HUES48 (cell line): ENCODE measurements around the gene CST9.

ENCODE experiments used
- H3K27ac ChIP-seq: one replicate; pipeline ENCODE4 v1.7.0; 2013; ENCODE audit warnings: low read depth, low read length, inconsistent platforms
- H3K27me3 ChIP-seq: 2 replicates; pipeline ENCODE4 v1.6.1; 2013; ENCODE audit warnings: mild to moderate bottlenecking, low read length; ENCODE audit not compliant: control insufficient read depth, insufficient read depth
- H3K36me3 ChIP-seq: 2 replicates; pipeline ENCODE4 v1.6.1; 2013; ENCODE audit warnings: low read length; ENCODE audit not compliant: control insufficient read depth, insufficient read depth
- H3K4me1 ChIP-seq: 2 replicates; pipeline ENCODE4 v1.6.1; 2013; ENCODE audit warnings: mild to moderate bottlenecking, low read length; ENCODE audit not compliant: control insufficient read depth, insufficient read depth
- H3K4me3 ChIP-seq: 2 replicates; pipeline ENCODE4 v1.5.1; 2013; ENCODE audit warnings: mild to moderate bottlenecking, low read depth, low read length
- H3K9ac ChIP-seq: 2 replicates; pipeline ENCODE4 v1.6.1; 2013; ENCODE audit warnings: mild to moderate bottlenecking, low read depth, low read length, moderate library complexity
- H3K9me3 ChIP-seq: 2 replicates; pipeline ENCODE4 v1.6.1; 2013; ENCODE audit warnings: low read length; ENCODE audit not compliant: control insufficient read depth, insufficient read depth

CST9 gene, protein sequence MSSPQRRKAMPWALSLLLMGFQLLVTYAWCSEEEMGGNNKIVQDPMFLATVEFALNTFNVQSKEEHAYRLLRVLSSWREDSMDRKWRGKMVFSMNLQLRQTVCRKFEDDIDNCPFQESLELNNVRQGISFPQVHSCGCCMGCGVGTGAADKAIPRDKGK

GRCh38 chr20:23605867-23606651 lies at the start of gene CST9:
Gene CST9 (minus strand): TSS chr20:23605917. CDS start chr20:23605864, 53 bp downstream.
- Histone ChIP-seq H3K9me3 (no peaks in the 10 kb centered on the region), H3K4me1 (peaks cover 8% of the 10 kb centered on the region), H3K36me3 (no peaks in the 10 kb centered on the region)

DNA sequence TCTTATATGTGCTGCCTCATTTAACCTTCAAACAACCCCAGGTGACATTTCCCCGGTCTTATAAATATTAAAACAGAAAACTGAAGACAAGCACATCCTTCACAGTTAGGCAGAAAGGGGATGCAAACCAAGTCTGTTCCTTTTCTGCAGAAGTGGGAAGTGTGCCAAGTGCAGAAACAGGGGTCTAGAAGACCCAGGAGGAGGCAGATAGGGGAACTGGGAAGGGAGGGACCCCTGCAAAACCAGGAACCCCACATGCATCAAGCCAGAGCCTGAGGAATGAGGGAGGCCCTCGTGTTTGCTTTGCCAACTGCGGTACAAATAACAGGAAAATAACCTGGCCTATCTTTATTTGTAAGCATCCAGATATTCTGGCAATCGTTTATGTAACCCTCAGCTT lies 49.0 kb upstream of the CST9 start:
- H3K4me3 ChIP-seq, result no peak overlapping the region
- H3K9me3 ChIP-seq, result no peaks in the 10 kb centered on the region
- no peak overlapping the region for H3K9ac ChIP-seq
- no peaks in the 10 kb centered on the region; the same call in 1 of the 2 replicates for H3K4me1 ChIP-seq
- H3K27me3 ChIP-seq, result no peaks in the 10 kb centered on the region
- no peaks in the 10 kb centered on the region for H3K36me3 ChIP-seq
- H3K27ac ChIP-seq, result no peak overlapping the region

More at GRCh38 chr20:23605867-23606651, at the start of gene CST9:
- Histone ChIP-seq H3K4me3 (no peak within 1 kb of the TSS), H3K27me3 (no peaks in the 10 kb centered on the region), H3K9ac (no peak within 1 kb of the TSS), H3K27ac (no peak within 1 kb of the TSS)

DNA sequence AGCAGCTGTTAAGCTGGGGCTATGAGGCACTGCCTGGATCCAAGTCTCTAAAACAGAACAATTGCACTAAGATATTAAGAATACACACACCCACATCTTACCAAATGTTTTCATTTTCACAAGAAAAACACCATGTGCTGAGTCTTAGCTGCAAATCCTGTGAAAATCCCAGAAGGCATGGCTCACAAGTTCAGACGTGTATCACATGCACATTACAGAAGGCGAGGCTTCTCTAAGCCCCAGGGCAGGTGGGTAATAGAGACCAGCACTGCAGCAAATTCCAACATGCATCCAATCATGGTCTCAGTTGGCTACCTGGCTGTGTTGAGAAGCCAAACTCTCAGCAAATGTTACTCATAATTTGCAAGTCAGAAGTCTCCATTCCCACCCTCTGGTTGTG lies 48.3 kb upstream of the CST9 start:
- no peaks in the 10 kb centered on the region for H3K9me3 ChIP-seq
- H3K27ac ChIP-seq, result no peak overlapping the region
- no peaks in the 10 kb centered on the region for H3K27me3 ChIP-seq
- H3K4me3 ChIP-seq, result no peak overlapping the region
- H3K9ac ChIP-seq, result no peak overlapping the region
- no peaks in the 10 kb centered on the region for H3K36me3 ChIP-seq
- no peaks in the 10 kb centered on the region; the same call in 1 of the 2 replicates for H3K4me1 ChIP-seq

DNA sequence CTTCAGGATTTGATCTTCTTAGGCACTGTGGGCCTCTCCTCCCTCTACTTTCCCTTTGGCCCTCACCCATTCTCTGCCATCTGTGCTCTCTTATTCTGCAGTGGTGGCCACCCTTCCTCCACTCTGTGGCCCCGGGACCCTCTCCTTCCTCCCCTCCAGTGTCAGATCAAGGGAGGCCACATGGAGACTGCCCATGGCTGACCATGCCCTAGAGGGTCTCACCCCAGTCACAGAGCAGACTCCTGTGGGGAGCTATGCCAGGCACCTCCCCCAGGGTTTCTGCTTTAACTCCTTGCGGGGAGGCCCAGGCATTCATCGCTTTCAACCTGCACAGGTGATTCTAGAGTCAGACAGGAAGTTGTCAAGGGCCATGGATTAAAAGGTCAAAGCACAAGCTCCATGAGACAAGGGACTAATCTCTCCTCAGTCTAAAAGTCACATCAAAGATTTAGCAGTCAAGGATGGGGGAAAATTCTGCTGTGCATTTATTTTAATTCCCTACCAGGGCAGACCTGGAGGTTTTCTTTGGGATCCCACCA lies 47.8 kb upstream of the CST9 start:
- no peaks in the 10 kb centered on the region; the same call in 1 of the 2 replicates for H3K4me1 ChIP-seq
- no peak overlapping the region for H3K27ac ChIP-seq
- H3K36me3 ChIP-seq, result no peaks in the 10 kb centered on the region

GRCh38 chr20:23652926-23653325 lies 47.2 kb upstream of the CST9 start:
- Histone ChIP-seq H3K4me1 (no peaks in the 10 kb centered on the region; the same call in 1 of the 2 replicates), H3K4me3 (no peak overlapping the region), H3K36me3 (no peaks in the 10 kb centered on the region)

More for the DNA sequence above, 47.8 kb upstream of the CST9 start:
- Histone ChIP-seq H3K27me3 (no peaks in the 10 kb centered on the region), H3K9me3 (no peaks in the 10 kb centered on the region), H3K4me3 (no peak overlapping the region), H3K9ac (no peak overlapping the region)

GRCh38 chr20:23652371-23652770 lies 46.7 kb upstream of the CST9 start:
- H3K27me3 ChIP-seq, result no peaks in the 10 kb centered on the region
- no peaks in the 10 kb centered on the region for H3K9me3 ChIP-seq
- H3K9ac ChIP-seq, result no peak overlapping the region
- no peaks in the 10 kb centered on the region; the same call in 1 of the 2 replicates for H3K4me1 ChIP-seq
- no peaks in the 10 kb centered on the region for H3K36me3 ChIP-seq
- H3K27ac ChIP-seq, result no peak overlapping the region
- no peak overlapping the region for H3K4me3 ChIP-seq

More at GRCh38 chr20:23652926-23653325, 47.2 kb upstream of the CST9 start:
- no peaks in the 10 kb centered on the region for H3K9me3 ChIP-seq
- H3K27me3 ChIP-seq, result no peaks in the 10 kb centered on the region
- H3K27ac ChIP-seq, result no peak overlapping the region
- H3K9ac ChIP-seq, result no peak overlapping the region

GRCh38 chr20:23651117-23651516 lies 45.4 kb upstream of the CST9 start:
- no peak overlapping the region for H3K9ac ChIP-seq
- H3K36me3 ChIP-seq, result no peaks in the 10 kb centered on the region
- no peaks in the 10 kb centered on the region; the same call in 1 of the 2 replicates for H3K4me1 ChIP-seq
- H3K9me3 ChIP-seq, result no peaks in the 10 kb centered on the region
- no peaks in the 10 kb centered on the region for H3K27me3 ChIP-seq
- no peak overlapping the region for H3K4me3 ChIP-seq
- H3K27ac ChIP-seq, result no peak overlapping the region

GRCh38 chr20:23649830-23650417 lies 44.2 kb upstream of the CST9 start:
- no peaks in the 10 kb centered on the region for H3K9me3 ChIP-seq
- H3K9ac ChIP-seq, result no peak overlapping the region
- no peaks in the 10 kb centered on the region for H3K27me3 ChIP-seq
- H3K36me3 ChIP-seq, result no peaks in the 10 kb centered on the region
- no peak overlapping the region for H3K27ac ChIP-seq
- H3K4me3 ChIP-seq, result no peak overlapping the region
- no peaks in the 10 kb centered on the region for H3K4me1 ChIP-seq

GRCh38 chr20:23649242-23649641 lies 43.5 kb upstream of the CST9 start:
- Histone ChIP-seq H3K4me3 (no peak overlapping the region), H3K9ac (no peak overlapping the region), H3K27ac (no peak overlapping the region)

GRCh38 chr20:23647346-23647745 lies 41.6 kb upstream of the CST9 start:
- Histone ChIP-seq H3K9me3 (no peaks in the 10 kb centered on the region), H3K4me3 (no peak overlapping the region), H3K9ac (no peak overlapping the region), H3K27ac (no peak overlapping the region), H3K4me1 (peaks cover 3% of the 10 kb centered on the region; the same call in 1 of the 2 replicates), H3K27me3 (no peaks in the 10 kb centered on the region), H3K36me3 (no peaks in the 10 kb centered on the region)

More at GRCh38 chr20:23649242-23649641, 43.5 kb upstream of the CST9 start:
- Histone ChIP-seq H3K36me3 (no peaks in the 10 kb centered on the region), H3K4me1 (peaks cover 3% of the 10 kb centered on the region; the same call in 1 of the 2 replicates), H3K9me3 (no peaks in the 10 kb centered on the region), H3K27me3 (no peaks in the 10 kb centered on the region)
